WTC11 (cell line): ENCODE measurements around the gene TXNRD1.

Experiments used
- ATF2 ChIP-seq: sonication (generic); formaldehyde crosslinking; IDR thresholded peaks from 2 replicates; pipeline ENCODE4 v1.8.1; 2022; ENCODE audit warnings: low read depth, missing genetic modification reagents, borderline replicate concordance
- ATF3 ChIP-seq: sonication (generic); formaldehyde crosslinking; conservative IDR thresholded peaks from 2 replicates; pipeline ENCODE4 v1.8.1; 2022; ENCODE audit warnings: mild to moderate bottlenecking, missing genetic modification reagents
- CTCF ChIP-seq: fragments of 200-600 bp; IDR thresholded peaks from 2 replicates; pipeline ENCODE4 v1.8.0; 2022; ENCODE audit warnings: antibody characterized with exemption
- E2F5 ChIP-seq: sonication (generic); formaldehyde crosslinking; IDR thresholded peaks from 2 replicates; pipeline ENCODE4 v1.8.1; 2022; ENCODE audit warnings: mild to moderate bottlenecking, moderate library complexity, missing genetic modification reagents
- ESRRA ChIP-seq: sonication (generic); formaldehyde crosslinking; IDR thresholded peaks from 2 replicates; pipeline ENCODE4 v1.8.1; 2022; ENCODE audit warnings: mild to moderate bottlenecking, missing genetic modification reagents, borderline replicate concordance
- FOXJ3 ChIP-seq: sonication (generic); formaldehyde crosslinking; IDR thresholded peaks from 2 replicates; pipeline ENCODE4 v1.9.0; 2021; ENCODE audit warnings: missing genetic modification reagents, mild to moderate bottlenecking, borderline replicate concordance
- GABPB1 ChIP-seq: sonication (generic); formaldehyde crosslinking; IDR thresholded peaks from 2 replicates; pipeline ENCODE4 v1.8.1; 2023; ENCODE audit warnings: mild to moderate bottlenecking, missing genetic modification reagents
- MLX ChIP-seq: sonication (generic); formaldehyde crosslinking; IDR thresholded peaks from 2 replicates; pipeline ENCODE4 v1.8.1; 2023; ENCODE audit warnings: mild to moderate bottlenecking, missing genetic modification reagents, moderate library complexity
- NFYB ChIP-seq: sonication (generic); formaldehyde crosslinking; conservative IDR thresholded peaks from 2 replicates; pipeline ENCODE4 v1.8.0; 2022; ENCODE audit warnings: low read depth, missing genetic modification reagents
- TEAD4 ChIP-seq: sonication (generic); formaldehyde crosslinking; IDR thresholded peaks from 2 replicates; pipeline ENCODE4 v1.8.0; 2022; ENCODE audit warnings: mild to moderate bottlenecking, missing genetic modification reagents
- ZNF512 ChIP-seq: sonication (generic); formaldehyde crosslinking; IDR thresholded peaks from 2 replicates; pipeline ENCODE4 v1.8.1; 2022; ENCODE audit warnings: missing genetic modification reagents, borderline replicate concordance
- ZSCAN18 ChIP-seq: fragments of 250-450 bp; sonication (Bioruptor Pico); IDR thresholded peaks from 2 replicates; pipeline ENCODE4 v2.1.2; 2022; ENCODE audit warnings: mild to moderate bottlenecking, moderate library complexity

GRCh38 chr12:104339663-104340062 is 124.1 kb downstream of the TXNRD1 start:
- no peak for TF ChIP-seq CTCF
- TF ChIP-seq ZSCAN18 (CRISPR knock-in tag), result no peak
- no peak for TF ChIP-seq E2F5 (CRISPR knock-in tag)
- no peak for TF ChIP-seq FOXJ3 (CRISPR knock-in tag)
- TF ChIP-seq MLX (CRISPR knock-in tag), result no peak
- TF ChIP-seq NFYB (CRISPR knock-in tag), result no peak
- no peak for TF ChIP-seq TEAD4 (CRISPR knock-in tag)
- no peak for TF ChIP-seq GABPB1 (CRISPR knock-in tag)
- no peak for TF ChIP-seq ZNF512 (CRISPR knock-in tag)
- TF ChIP-seq ATF3 (CRISPR knock-in tag), result no peak
- no peak for TF ChIP-seq ESRRA
- TF ChIP-seq ATF2 (CRISPR knock-in tag), result no peak
